ENCODE measurements around the gene CLIP4. TPM values are rescaled to one million over a fixed set of nuclear protein-coding genes. Genes with fewer than 3 reads are reported as not detected.

Gene CLIP4
- total RNA-seq, 2 experiments from 2014 or later: 36.8 to 39.4 TPM

- DNase-seq (no peak), ATAC-seq (ENCODE audit: poor library complexity) (no peak)
- POLR2A ChIA-PET: interaction anchor here (1.1 to 2.0 kb wide), 4 partner anchors 11 to 118 kb away, joined by 3 to 7 read pairs (median 6); partner anchors contain the start of gene CLIP4
- peaks cover 67% of the 10 kb centered on the region for H3K36me3 ChIP-seq (ENCODE audit: insufficient read depth, low read length)
- H3K4me1 ChIP-seq (ENCODE audit: insufficient read depth, low read length): no peaks in the 10 kb centered on the region
- intact Hi-C loops (cut with DNase I, micrococcal nuclease): no loop called here
- CTCF ChIA-PET: interaction anchor here (0.8 to 1.7 kb wide), 4 partner anchors 10 to 114 kb away, joined by 3 to 4 read pairs (median 4); no protein-coding TSS in a partner anchor
- Mint-ChIP-seq H3K27me3 (no peaks in the 10 kb centered on the region), H3K4me1 (ENCODE audit: low read depth) (peaks cover 29% of the 10 kb centered on the region), H3K36me3 (ENCODE audit: low read depth) (peaks cover 92% of the 10 kb centered on the region), H3K9me3 (no peaks in the 10 kb centered on the region), H3K4me3 (no peak overlapping the region), H3K27ac (no peak overlapping the region)
- TF ChIP-seq CTCF (IDR thresholded peaks at IDR 0.05): no peak
- no peak overlapping the region for H3K27ac ChIP-seq (ENCODE audit: low read depth in 1 of 2, low read length in 2 of 2)
- no peaks in the 10 kb centered on the region for H3K27me3 ChIP-seq (ENCODE audit: control insufficient read depth in 1 of 2, insufficient read depth in 2 of 2, low read length in 2 of 2)
- no peak overlapping the region for H3K4me3 ChIP-seq (ENCODE audit: low read length)
- no peaks in the 10 kb centered on the region for H3K9me3 ChIP-seq (ENCODE audit: control insufficient read depth in 1 of 2, insufficient read depth in 1 of 2, low read length in 2 of 2)
These were observed 14.5 kb downstream of the CLIP4 start for GRCh38 chr2:29129586-29130281.

GRCh38 chr2:29130295-29130694, 15.1 kb downstream of the CLIP4 start:
- H3K9me3 ChIP-seq (ENCODE audit: control insufficient read depth in 1 of 2, insufficient read depth in 1 of 2, low read length in 2 of 2): no peaks in the 10 kb centered on the region
- no peak for ATAC-seq (ENCODE audit: poor library complexity)
- H3K9me3 Mint-ChIP-seq: no peaks in the 10 kb centered on the region
- H3K27me3 Mint-ChIP-seq: no peaks in the 10 kb centered on the region
- H3K27ac Mint-ChIP-seq: no peak overlapping the region
- ChIA-PET CTCF (interaction anchor here (0.8 to 1.2 kb wide), 2 partner anchors 11 to 35 kb away, joined by 4 read pairs; no protein-coding TSS in a partner anchor), POLR2A (interaction anchor here (0.9 to 2.0 kb wide), 4 partner anchors 12 to 119 kb away, joined by 3 to 7 read pairs (median 6); partner anchors contain the start of gene CLIP4)
- intact Hi-C loops (cut with DNase I, micrococcal nuclease): no loop called here
- no peak for DNase-seq
- no peak for TF ChIP-seq CTCF (IDR thresholded peaks at IDR 0.05)
- no peaks in the 10 kb centered on the region for H3K27me3 ChIP-seq (ENCODE audit: control insufficient read depth in 1 of 2, insufficient read depth in 2 of 2, low read length in 2 of 2)
- H3K4me3 Mint-ChIP-seq: no peak overlapping the region
- H3K27ac ChIP-seq (ENCODE audit: low read depth in 1 of 2, low read length in 2 of 2): no peak overlapping the region
- no peak overlapping the region for H3K4me3 ChIP-seq (ENCODE audit: low read length)
- no peaks in the 10 kb centered on the region for H3K4me1 ChIP-seq (ENCODE audit: insufficient read depth, low read length)
- H3K4me1 Mint-ChIP-seq (ENCODE audit: low read depth): peaks cover 28% of the 10 kb centered on the region
- peaks cover 63% of the 10 kb centered on the region for H3K36me3 ChIP-seq (ENCODE audit: insufficient read depth, low read length)
- peaks cover 92% of the 10 kb centered on the region for H3K36me3 Mint-ChIP-seq (ENCODE audit: low read depth)

GRCh38 chr2:29134933-29135332, 19.7 kb downstream of the CLIP4 start:
- Histone ChIP-seq H3K27me3 (ENCODE audit: control insufficient read depth in 1 of 2, insufficient read depth in 2 of 2, low read length in 2 of 2) (no peaks in the 10 kb centered on the region), H3K27ac (ENCODE audit: low read depth in 1 of 2, low read length in 2 of 2) (no peak overlapping the region), H3K36me3 (ENCODE audit: insufficient read depth, low read length) (peaks cover 57% of the 10 kb centered on the region), H3K4me3 (ENCODE audit: low read length) (no peak overlapping the region), H3K4me1 (ENCODE audit: insufficient read depth, low read length) (no peaks in the 10 kb centered on the region), H3K9me3 (ENCODE audit: control insufficient read depth in 1 of 2, insufficient read depth in 1 of 2, low read length in 2 of 2) (no peaks in the 10 kb centered on the region)
- intact Hi-C loops (cut with DNase I, micrococcal nuclease): no loop called here
- Mint-ChIP-seq H3K4me3 (no peak overlapping the region), H3K4me1 (ENCODE audit: low read depth) (peaks cover 33% of the 10 kb centered on the region), H3K9me3 (peaks cover 3% of the 10 kb centered on the region), H3K36me3 (ENCODE audit: low read depth) (peaks cover 97% of the 10 kb centered on the region), H3K27ac (no peak overlapping the region), H3K27me3 (no peaks in the 10 kb centered on the region)
- ChIA-PET CTCF (no interaction called here), POLR2A (no interaction called here)
- no peak for ATAC-seq (ENCODE audit: poor library complexity)
- DNase-seq: no peak
- TF ChIP-seq CTCF (IDR thresholded peaks at IDR 0.05): no peak
